ENCODE measurements around the gene CPSF4.
"Not testable (repeated sequence)": the region's sequence is repeated elsewhere in the genome, so short reads cannot be mapped to it uniquely, and the experiment has no call there.

The CPSF4 gene

GRCh38 chr7:99497766-99498545 is 59.2 kb downstream of the CPSF4 start:
- no peak for DNase-seq

DNA sequence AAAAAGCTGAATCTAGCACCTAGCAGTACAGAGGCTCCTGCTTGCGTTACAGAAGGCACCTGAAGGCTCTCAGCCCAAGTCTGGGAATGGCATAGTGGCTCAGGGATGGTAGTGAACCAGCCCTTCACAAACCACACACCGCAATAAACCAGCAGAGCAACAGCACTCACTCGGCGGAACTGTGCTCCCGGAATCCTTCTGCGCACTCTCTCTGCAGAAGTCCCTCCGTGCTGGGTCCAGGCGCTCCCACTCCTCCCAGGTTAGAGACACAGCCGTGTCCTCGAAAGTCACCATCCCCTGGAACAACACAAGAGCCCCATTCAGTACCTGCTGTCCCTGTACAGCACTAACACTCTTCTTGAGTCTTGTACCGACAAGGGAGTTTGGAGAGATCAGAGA is 59.8 kb downstream of the CPSF4 start:
- no peak for DNase-seq

DNA sequence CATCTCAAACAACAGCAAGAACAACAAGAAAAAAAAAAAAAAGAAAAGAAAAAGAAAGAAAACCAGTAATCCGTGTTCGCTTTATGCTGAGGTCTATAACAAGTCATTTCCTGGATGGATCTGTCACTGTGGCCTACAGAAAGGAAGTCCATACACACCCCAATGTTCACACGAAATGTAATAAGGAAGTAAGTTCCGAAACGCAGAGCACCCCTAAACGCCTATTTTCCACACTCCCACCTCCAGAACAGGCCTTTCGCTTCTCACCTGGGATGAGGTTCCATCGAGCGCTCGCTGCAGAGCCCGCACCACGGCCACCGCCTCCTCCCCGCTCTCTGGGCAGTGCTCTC is 60.6 kb downstream of the CPSF4 start:
- no peak for DNase-seq

DNA sequence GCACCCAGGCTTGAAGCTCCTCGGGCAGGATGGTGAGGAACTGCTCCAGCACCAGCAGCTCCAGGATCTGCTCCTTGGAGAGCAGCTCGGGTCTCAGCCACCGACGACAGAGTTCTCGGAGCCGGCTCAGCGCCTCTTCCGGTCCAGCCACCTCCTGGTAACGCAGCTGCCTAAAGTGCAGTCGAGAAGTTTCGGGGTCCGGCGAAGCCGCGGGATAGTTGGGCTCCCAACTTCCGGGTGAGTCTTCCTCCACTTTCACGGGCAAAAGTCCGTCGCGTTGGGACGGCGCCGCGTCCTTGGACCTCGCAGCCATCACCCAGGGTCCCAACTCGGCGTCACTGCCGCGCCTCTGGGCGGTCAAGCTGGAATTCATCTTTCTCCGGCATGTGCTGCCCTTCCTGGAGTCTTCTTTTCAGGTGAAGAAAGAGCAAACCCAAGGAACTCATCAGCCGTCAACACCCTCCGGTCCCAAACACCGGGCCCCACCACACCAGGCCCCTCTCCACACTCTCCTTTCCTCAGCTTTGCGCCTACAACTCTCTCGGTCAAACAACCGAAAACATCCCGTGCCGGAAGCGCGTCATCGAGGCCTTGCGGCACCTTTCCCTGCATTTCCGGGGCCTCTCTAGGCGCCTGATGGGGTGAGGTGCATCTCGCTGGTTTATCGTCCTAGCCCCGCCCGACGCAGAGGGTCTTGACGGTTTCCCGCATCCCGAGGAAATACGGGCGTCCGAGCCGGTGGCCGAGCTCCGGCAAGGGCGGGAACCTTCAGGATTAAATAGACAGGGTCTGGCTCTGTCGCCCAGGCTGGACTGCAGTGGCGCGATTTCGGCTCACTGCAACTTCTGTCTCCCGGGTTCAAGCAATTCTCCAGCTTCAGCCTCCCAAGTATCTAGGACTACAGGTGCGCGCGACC is 61.2 kb downstream of the CPSF4 start, which contains the start of gene ZNF394:
Gene ZNF394 (minus strand): TSS at position 561 of the 916 bp plus-strand sequence. CDS start 188 bp downstream, at position 373.
- DNase-seq: peak; percentile 90

GRCh38 chr7:99500637-99501009 is 61.9 kb downstream of the CPSF4 start:
- no peak for DNase-seq

- not testable (repeated sequence) for DNase-seq
Observed at GRCh38 chr7:99501236-99501635, 62.5 kb downstream of the CPSF4 start.

GRCh38 chr7:99504281-99504602 is 65.5 kb downstream of the CPSF4 start:
- DNase-seq: no peak

DNA sequence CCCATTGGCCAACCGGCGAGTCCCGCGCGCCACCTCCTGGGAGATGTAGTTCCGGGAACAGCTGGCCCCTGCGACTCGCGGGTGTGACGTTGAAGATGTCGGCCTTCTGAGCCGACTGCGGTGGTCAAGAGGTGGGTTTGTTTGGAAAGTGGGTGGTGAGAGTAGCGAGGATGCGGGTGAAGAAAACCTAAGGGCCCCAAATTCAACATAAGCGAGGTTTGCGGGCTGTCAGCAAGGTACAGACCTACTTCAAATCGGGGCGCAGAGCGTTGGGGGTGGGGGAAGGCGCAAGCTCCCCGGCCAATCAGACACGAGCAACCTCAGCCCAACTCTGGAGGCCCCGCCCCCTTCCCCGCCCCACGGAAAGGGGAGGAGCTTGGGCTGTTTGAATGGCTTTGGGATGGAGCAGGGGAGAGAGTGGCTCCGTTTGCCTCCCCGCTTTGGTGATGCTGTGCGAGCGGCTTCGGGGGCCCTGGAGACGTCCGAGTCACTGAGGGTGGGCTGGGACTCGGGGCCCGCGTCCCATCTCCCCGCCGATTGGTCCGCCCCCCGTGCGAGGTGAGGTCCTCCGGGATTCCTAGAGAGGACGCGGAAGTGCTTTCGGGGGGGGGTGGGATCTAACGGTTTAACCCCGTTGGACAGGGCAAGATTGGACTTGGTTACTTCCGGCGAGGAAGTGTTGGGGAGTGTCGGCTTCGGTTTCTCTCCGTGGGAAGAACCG is 66.0 kb downstream of the CPSF4 start, which contains the start of gene ZKSCAN5:
Gene ZKSCAN5 (plus strand): TSS at position 60 of the 721 bp plus-strand sequence. CDS start 1,383 bp downstream, outside the sequence.
- DNase-seq: peak; percentile 99

DNA sequence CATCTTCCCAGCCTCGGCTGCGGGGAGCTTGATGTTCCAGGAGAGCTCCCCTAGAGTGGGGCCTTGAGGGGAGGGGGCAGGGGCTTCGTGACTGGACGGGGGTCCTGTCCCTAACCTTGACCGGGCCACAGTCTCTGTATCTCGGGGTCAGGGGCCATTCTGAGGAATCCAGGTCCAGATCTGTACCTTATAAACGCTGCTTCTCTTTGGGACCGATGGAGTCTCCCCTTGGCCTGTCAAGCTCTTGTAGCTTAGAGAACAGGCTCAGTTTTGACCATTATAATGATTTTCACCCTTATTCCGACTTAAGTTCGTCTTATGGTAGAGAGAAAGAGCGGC is 66.5 kb downstream of the CPSF4 start:
- no peak for DNase-seq

Data from NCI-H2227 treated with DMSO at 0.1 percent for 48 hours (cell line).